Trophoblast cell (in vitro differentiated cells and primary cell): Measurements from ENCODE around the gene ATL2.

ENCODE experiments used
- DNase-seq, 2 donors: peaks; one replicate each; pipeline ENCODE4 v3.0.0-alpha.2; 2016
- H2AFZ ChIP-seq: 2 replicates; pipeline ENCODE4 v1.6.1; 2013; ENCODE audit warnings: low read length, moderate library complexity, mild to moderate bottlenecking; ENCODE audit not compliant: insufficient read depth, poor library complexity
- H2AK5ac ChIP-seq: 2 replicates; pipeline ENCODE4 v1.6.1; 2013; ENCODE audit warnings: mild to moderate bottlenecking, low read length
- H2BK120ac ChIP-seq: 2 replicates; pipeline ENCODE4 v1.6.1; 2013; ENCODE audit warnings: low read length, mild to moderate bottlenecking, moderate library complexity; ENCODE audit not compliant: insufficient read depth, poor library complexity
- H2BK12ac ChIP-seq: 2 replicates; pipeline ENCODE4 v1.6.1; 2013; ENCODE audit warnings: mild to moderate bottlenecking, low read length, moderate library complexity
- H2BK5ac ChIP-seq: 2 replicates; pipeline ENCODE4 v1.6.1; 2013; ENCODE audit warnings: low read length, low read depth, moderate library complexity, mild to moderate bottlenecking; ENCODE audit not compliant: poor library complexity
- H3K14ac ChIP-seq: 2 replicates; pipeline ENCODE4 v1.6.1; 2013; ENCODE audit warnings: mild to moderate bottlenecking, low read length
- H3K18ac ChIP-seq: 2 replicates; pipeline ENCODE4 v1.6.1; 2013; ENCODE audit warnings: mild to moderate bottlenecking, low read length
- H3K23ac ChIP-seq: 2 replicates; pipeline ENCODE4 v1.6.1; 2013; ENCODE audit warnings: low read length
- H3K27ac ChIP-seq: 2 replicates; pipeline ENCODE4 v1.5.1; 2013; ENCODE audit warnings: low read depth, mild to moderate bottlenecking, inconsistent platforms, low read length, moderate library complexity
- H3K27me3 ChIP-seq: 2 replicates; pipeline ENCODE4 v1.6.1; 2013; ENCODE audit warnings: inconsistent platforms, mild to moderate bottlenecking, low read length, moderate library complexity; ENCODE audit not compliant: insufficient read depth
- H3K36me3 ChIP-seq, 2 experiments: 1 replicate in 1 of 2; 2 replicates in 1 of 2; pipeline ENCODE4 v1.6.1; 2013; ENCODE audit warnings: low read length in 2 of 2, mild to moderate bottlenecking in 2 of 2, moderate library complexity in 1 of 2; ENCODE audit not compliant: insufficient read depth in 2 of 2, control insufficient read depth in 1 of 2
- H3K4ac ChIP-seq: 2 replicates; pipeline ENCODE4 v1.6.1; 2013; ENCODE audit warnings: low read depth, mild to moderate bottlenecking, low read length, moderate library complexity
- H3K4me1 ChIP-seq, 2 experiments: 1 replicate in 1 of 2; 2 replicates in 1 of 2; pipeline ENCODE4 v1.6.1; 2013; ENCODE audit warnings: low read length in 2 of 2, mild to moderate bottlenecking in 2 of 2, moderate library complexity in 1 of 2; ENCODE audit not compliant: insufficient read depth in 2 of 2, control insufficient read depth in 1 of 2
- H3K4me2 ChIP-seq: 2 replicates; pipeline ENCODE4 v1.6.1; 2013; ENCODE audit warnings: inconsistent platforms, mild to moderate bottlenecking, low read length, moderate library complexity
- H3K4me3 ChIP-seq: 2 replicates; pipeline ENCODE4 v1.5.1; 2013; ENCODE audit warnings: mild to moderate bottlenecking, low read depth, low read length, inconsistent platforms
- H3K79me1 ChIP-seq: one replicate; pipeline ENCODE4 v1.6.1; 2013; ENCODE audit warnings: low read length
- H3K79me2 ChIP-seq: 2 replicates; pipeline ENCODE4 v1.6.1; 2013; ENCODE audit warnings: low read length, mild to moderate bottlenecking; ENCODE audit not compliant: control insufficient read depth, insufficient read depth, poor library complexity
- H3K9ac ChIP-seq: 2 replicates; pipeline ENCODE4 v1.6.1; 2013; ENCODE audit warnings: mild to moderate bottlenecking, low read length
- H3K9me3 ChIP-seq: 2 replicates; pipeline ENCODE4 v1.6.1; 2013; ENCODE audit warnings: low read depth, mild to moderate bottlenecking, control low read depth, inconsistent platforms, low read length; ENCODE audit not compliant: insufficient read depth
- H4K12ac ChIP-seq: 2 replicates; pipeline ENCODE4 v1.6.1; 2013; ENCODE audit warnings: low read depth, mild to moderate bottlenecking, low read length, moderate library complexity
- H4K8ac ChIP-seq: 2 replicates; pipeline ENCODE4 v1.6.1; 2013; ENCODE audit warnings: low read depth, mild to moderate bottlenecking, low read length, moderate library complexity
- H4K91ac ChIP-seq: one replicate; pipeline ENCODE4 v1.6.1; 2013; ENCODE audit warnings: low read depth, mild to moderate bottlenecking, low read length, moderate library complexity
- WGBS: extraction: QIAGEN DNeasy Blood & Tissue Kit; methylation state at CpG from one replicate; pipeline ENCODE4 v1.1.7; 2013; ENCODE audit warnings: missing lambda C conversion rate; ENCODE audit not compliant: insufficient read length, insufficient coverage; ENCODE audit errors: extremely low coverage; 5-methylcytosine and 5-hydroxymethylcytosine counted together

ATL2 gene

GRCh38 chr2:38301340-38301968, 75.6 kb downstream of the ATL2 start:
- Histone ChIP-seq H3K27me3 (no peaks in the 10 kb centered on the region), H2AK5ac (no peak overlapping the region), H4K91ac (no peak overlapping the region), H3K79me2 (no peaks in the 10 kb centered on the region), H4K8ac (no peak overlapping the region), H3K23ac (no peak overlapping the region), H3K79me1 (no peaks in the 10 kb centered on the region), H3K4me1 (peaks cover 0 to 4% of the 10 kb centered on the region in 2 experiments), H3K9ac (no peak overlapping the region), H2BK5ac (no peak overlapping the region), H3K36me3 (peaks cover 2 to 9% of the 10 kb centered on the region in 2 experiments), H2AFZ (no peak overlapping the region), H2BK120ac (no peak overlapping the region), H3K14ac (no peak overlapping the region), H3K4me2 (no peak overlapping the region), H4K12ac (no peak overlapping the region), H3K18ac (no peak overlapping the region), H3K4ac (no peak overlapping the region), H3K4me3 (no peak overlapping the region), H3K9me3 (no peaks in the 10 kb centered on the region), H3K27ac (no peak overlapping the region), H2BK12ac (no peak overlapping the region)
- WGBS, result no CpG with 5 or more reads among the region's 3 CpGs
- DNase-seq, result no peak

DNA sequence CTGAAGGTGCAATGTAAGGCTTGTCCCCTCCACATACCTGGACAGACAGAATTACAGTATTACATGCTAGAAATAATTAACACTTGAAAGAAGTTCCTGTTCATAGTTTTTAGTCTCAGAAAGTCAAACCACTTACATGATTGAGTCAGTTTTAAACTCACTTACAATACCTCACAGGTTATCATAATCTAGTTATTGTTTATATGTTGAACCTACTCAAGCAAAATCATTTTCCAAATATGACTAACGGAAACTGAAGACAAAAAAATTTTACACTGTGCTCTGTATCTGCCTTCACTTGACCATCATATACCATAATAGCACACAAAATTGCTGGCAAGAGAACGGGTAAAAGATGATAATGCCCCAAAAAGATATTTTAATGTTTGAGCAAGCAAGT, 78.5 kb downstream of the ATL2 start:
- WGBS, result no CpG with 5 or more reads among the region's 2 CpGs

DNA sequence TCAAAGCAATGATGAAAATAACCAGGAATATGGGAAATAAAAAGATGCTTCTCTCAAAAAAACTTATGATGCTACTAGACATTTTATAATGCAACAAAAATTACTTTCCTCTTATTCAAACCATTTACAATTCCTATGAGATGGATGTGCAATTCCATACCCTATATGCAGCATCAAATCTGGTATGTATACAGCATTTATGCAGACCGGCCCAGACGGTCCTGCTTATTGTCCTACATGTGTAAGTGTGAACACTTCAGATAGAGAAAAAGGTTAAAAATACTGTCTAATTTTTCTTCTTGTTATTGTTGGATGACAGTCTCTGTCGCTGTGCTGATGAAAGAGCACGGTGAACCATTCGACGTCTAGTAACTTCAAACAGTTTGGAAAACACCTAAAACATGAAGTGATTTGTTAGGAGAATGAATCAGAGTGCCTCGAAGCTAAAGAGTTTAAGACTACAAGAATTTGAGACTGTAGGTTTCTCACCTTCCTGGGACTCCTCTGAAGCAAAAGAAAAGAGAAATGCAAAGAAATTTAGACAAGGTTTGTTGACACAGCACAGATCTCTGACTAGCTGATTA, 80.8 kb downstream of the ATL2 start:
- no peak overlapping the region for H4K12ac ChIP-seq
- H3K4me1 ChIP-seq, result peaks cover 0 to under 1% of the 10 kb centered on the region in 2 experiments
- no peaks in the 10 kb centered on the region for H3K79me1 ChIP-seq
- no peak overlapping the region for H3K27ac ChIP-seq
- no peak overlapping the region for H3K14ac ChIP-seq
- no peak overlapping the region for H3K18ac ChIP-seq
- H2BK120ac ChIP-seq, result no peak overlapping the region
- peak; percentile 17 to 35 for DNase-seq
- peaks cover 0 to 10% of the 10 kb centered on the region in 2 experiments for H3K36me3 ChIP-seq
- no peak overlapping the region for H3K4me3 ChIP-seq
- WGBS, result no CpG with 5 or more reads among the region's 7 CpGs
- H3K4ac ChIP-seq, result no peak overlapping the region
- H3K79me2 ChIP-seq, result no peaks in the 10 kb centered on the region
- H3K9ac ChIP-seq, result no peak overlapping the region
- H3K23ac ChIP-seq, result no peak overlapping the region
- H2BK5ac ChIP-seq, result no peak overlapping the region
- no peak overlapping the region for H2BK12ac ChIP-seq
- H4K8ac ChIP-seq, result no peak overlapping the region
- H4K91ac ChIP-seq, result no peak overlapping the region
- no peaks in the 10 kb centered on the region for H3K27me3 ChIP-seq
- H2AK5ac ChIP-seq, result no peak overlapping the region
- no peak overlapping the region for H3K4me2 ChIP-seq
- H2AFZ ChIP-seq, result no peak overlapping the region
- no peaks in the 10 kb centered on the region for H3K9me3 ChIP-seq

More for the DNA sequence above, 78.5 kb downstream of the ATL2 start:
- no peak overlapping the region for H3K18ac ChIP-seq
- H4K91ac ChIP-seq, result no peak overlapping the region
- H3K79me2 ChIP-seq, result no peaks in the 10 kb centered on the region
- H3K36me3 ChIP-seq, result peaks cover 0 to 10% of the 10 kb centered on the region in 2 experiments
- no peak overlapping the region for H3K14ac ChIP-seq
- no peak overlapping the region for H4K12ac ChIP-seq
- H3K4me1 ChIP-seq, result peaks cover 0 to 4% of the 10 kb centered on the region in 2 experiments
- H3K27ac ChIP-seq, result no peak overlapping the region
- H2AFZ ChIP-seq, result no peak overlapping the region
- H4K8ac ChIP-seq, result no peak overlapping the region
- H2BK12ac ChIP-seq, result no peak overlapping the region
- H2BK120ac ChIP-seq, result no peak overlapping the region
- no peaks in the 10 kb centered on the region for H3K79me1 ChIP-seq
- no peak overlapping the region for H2BK5ac ChIP-seq
- H3K4ac ChIP-seq, result no peak overlapping the region
- no peaks in the 10 kb centered on the region for H3K9me3 ChIP-seq
- DNase-seq, result no peak
- H3K23ac ChIP-seq, result no peak overlapping the region
- H3K27me3 ChIP-seq, result no peaks in the 10 kb centered on the region
- H3K9ac ChIP-seq, result no peak overlapping the region
- H3K4me3 ChIP-seq, result no peak overlapping the region
- H3K4me2 ChIP-seq, result no peak overlapping the region
- H2AK5ac ChIP-seq, result no peak overlapping the region

GRCh38 chr2:38294597-38294996, 82.5 kb downstream of the ATL2 start:
- Histone ChIP-seq H2BK5ac (no peak overlapping the region), H3K27ac (no peak overlapping the region)

More at GRCh38 chr2:38294597-38294996, 82.5 kb downstream of the ATL2 start:
- Histone ChIP-seq H3K4ac (no peak overlapping the region), H3K79me2 (no peaks in the 10 kb centered on the region), H3K4me2 (no peak overlapping the region), H2BK120ac (no peak overlapping the region), H3K4me1 (no peaks in the 10 kb centered on the region), H3K79me1 (no peaks in the 10 kb centered on the region), H3K9ac (no peak overlapping the region), H2BK12ac (no peak overlapping the region), H3K9me3 (no peaks in the 10 kb centered on the region), H3K4me3 (no peak overlapping the region), H3K23ac (no peak overlapping the region), H3K27me3 (no peaks in the 10 kb centered on the region), H2AK5ac (no peak overlapping the region), H4K91ac (no peak overlapping the region), H3K18ac (no peak overlapping the region), H3K36me3 (peaks cover 0 to 10% of the 10 kb centered on the region in 2 experiments), H4K8ac (no peak overlapping the region), H2AFZ (no peak overlapping the region), H3K14ac (no peak overlapping the region), H4K12ac (no peak overlapping the region)
- DNase-seq, result no peak
